ELR (cell line): ENCODE measurements around the gene SGCD.

Experiments used
- DNase-seq: peaks from one replicate; pipeline ENCODE4 v3.0.0-alpha.2; 2015; ENCODE audit warnings: low read depth

SGCD gene

DNA sequence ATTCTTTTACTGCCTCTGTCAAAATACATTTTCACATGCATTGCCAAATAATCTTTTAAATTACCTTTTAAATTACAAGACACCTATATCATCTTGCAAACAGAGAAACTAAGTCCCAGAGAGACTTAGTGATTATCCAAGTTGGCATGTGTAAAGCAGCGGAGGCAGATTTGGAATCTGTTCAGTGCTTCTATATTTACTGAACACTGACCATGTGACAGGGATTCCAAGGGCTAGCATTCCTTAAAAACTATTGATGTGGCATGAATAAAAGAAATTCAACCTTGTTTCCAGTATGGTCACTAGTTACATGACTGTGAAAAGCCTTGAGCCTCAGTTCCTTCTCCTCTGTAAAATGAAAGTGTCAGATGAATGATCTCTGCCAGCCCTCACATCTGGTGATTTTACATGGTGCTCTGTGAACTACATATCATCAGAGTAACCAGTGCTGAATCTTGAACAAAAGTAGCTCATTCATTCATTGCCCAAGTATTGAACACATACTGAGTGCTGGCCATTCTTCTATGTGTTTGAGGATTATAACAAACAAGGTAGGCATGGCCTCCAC lies 451.3 kb downstream of the SGCD start:
- no peak for DNase-seq

- DNase-seq, result no peak
These were observed 451.8 kb downstream of the SGCD start for GRCh38 chr5:156778752-156779151.

DNA sequence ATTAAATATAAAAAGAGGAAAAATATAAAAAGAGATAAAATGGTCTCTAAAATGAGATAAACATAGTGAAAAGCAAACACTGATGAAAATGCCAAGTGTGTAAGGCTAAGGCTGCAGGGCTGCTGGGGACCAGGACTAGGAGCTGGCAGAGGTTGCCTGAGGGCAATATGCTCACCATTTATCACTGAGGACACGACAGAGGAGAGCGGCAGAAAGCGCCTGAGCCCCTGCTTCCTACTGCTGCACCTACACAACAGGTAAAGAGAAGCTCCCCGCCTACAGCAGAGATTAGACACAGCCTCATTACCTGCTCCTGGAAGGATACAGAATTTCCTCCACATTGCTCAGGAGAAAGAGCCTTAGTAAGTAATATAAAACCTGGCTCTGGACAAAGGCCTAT lies 452.5 kb downstream of the SGCD start:
- DNase-seq, result no peak

DNA sequence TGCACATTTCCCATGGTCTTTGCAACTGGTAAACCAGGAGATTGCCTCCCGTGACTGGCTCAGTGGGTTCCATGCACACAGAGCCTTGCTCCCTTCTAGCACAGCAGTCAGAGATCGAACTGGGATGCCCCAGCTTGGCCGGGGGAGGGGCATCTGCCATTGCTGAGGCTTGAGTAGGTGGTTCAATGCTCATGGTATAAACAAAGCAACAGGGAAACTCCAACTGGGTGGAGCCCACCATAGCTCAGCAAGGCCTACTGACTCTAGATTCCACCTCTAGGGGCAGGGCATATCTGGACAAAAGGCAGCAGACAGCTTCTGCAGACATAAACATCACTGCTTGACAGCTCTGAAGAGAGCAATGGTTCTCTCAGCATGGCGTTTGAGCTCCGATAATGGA lies 456.1 kb downstream of the SGCD start:
- no peak for DNase-seq

- no peak for DNase-seq
These were observed 467.7 kb downstream of the SGCD start for GRCh38 chr5:156794687-156795086.

- no peak for DNase-seq
These were observed 471.2 kb downstream of the SGCD start for GRCh38 chr5:156798201-156798600.

GRCh38 chr5:156799171-156799570 lies 472.2 kb downstream of the SGCD start:
- DNase-seq, result no peak

- DNase-seq, result no peak
These were observed 474.0 kb downstream of the SGCD start for GRCh38 chr5:156800929-156801328.

DNA sequence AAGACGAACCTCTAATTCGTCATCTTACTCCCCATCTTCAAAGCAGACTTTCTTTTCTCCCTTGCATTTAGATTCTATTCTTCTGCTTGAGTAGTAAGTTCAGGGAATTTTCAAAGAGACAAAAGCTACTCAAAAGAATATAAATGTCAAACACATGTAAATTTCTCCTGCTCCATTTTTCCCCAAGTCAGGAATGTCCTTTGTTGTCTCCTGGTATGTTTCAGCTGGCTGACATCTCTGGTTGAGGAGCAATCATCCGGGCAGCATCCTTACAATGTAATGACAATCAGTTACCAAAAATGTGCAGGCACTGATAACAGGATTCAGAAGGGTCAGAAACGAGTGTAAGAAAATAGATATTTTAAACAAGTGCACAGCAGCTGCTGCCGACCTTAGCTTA lies 475.5 kb downstream of the SGCD start:
- DNase-seq, result no peak

- DNase-seq, result no peak
These were observed 476.4 kb downstream of the SGCD start for GRCh38 chr5:156803404-156803803.

GRCh38 chr5:156812959-156813358 lies 486.0 kb downstream of the SGCD start:
- no peak for DNase-seq

DNA sequence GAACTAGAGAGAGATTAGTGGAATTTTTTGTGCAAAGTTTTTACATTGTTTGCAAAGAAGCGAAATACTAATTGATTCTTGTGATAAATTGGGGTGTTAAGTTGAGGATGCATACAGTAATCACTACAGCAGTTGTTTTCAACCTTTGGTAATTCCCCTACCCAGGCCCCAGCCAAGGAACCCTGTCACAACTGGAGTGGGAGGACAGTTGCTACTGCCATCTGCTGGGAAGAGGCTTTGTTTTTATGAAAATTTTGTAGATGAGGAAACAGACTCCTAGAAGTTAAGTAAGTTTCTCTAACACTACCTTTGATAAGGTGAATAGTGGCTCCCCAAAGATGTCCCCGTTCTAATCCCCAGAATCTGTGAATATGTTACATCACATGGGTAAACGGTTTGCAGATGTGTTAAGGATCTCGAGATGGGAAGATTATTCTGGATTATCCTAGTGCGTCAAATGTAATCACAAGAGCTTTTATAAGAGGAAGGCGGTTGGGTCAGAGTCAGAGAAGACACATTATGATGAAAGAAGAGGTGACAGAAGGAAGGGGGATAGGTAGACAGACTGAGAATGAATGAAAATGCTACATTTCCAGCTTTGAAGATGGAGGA lies 489.1 kb downstream of the SGCD start:
- DNase-seq, result no peak
